Stimulated activated CD4-positive, alpha-beta T cell treated with anti-CD3 and anti-CD28 coated beads, Interleukin-2, amount 100 ng/mL, for 48 hours (primary cell): ENCODE data around the gene DCLK3.

Experiments used
- DNase-seq, 2 donors: peaks; one replicate each; pipeline ENCODE4 v3.0.0-alpha.2; 2020

Gene DCLK3

GRCh38 chr3:36705015-36705414 is 59.3 kb downstream of the DCLK3 start:
- no peak for DNase-seq

- no peak for DNase-seq
Observed at GRCh38 chr3:36704280-36704679, 60.1 kb downstream of the DCLK3 start.

GRCh38 chr3:36701249-36701572 is 63.1 kb downstream of the DCLK3 start:
- no peak for DNase-seq

GRCh38 chr3:36700537-36701248 is 63.7 kb downstream of the DCLK3 start:
- DNase-seq, result peak; percentile 22 to 26

GRCh38 chr3:36698314-36698713 is 66.0 kb downstream of the DCLK3 start:
- DNase-seq, result no peak

- DNase-seq, result no peak
Observed at GRCh38 chr3:36697229-36698001, 66.9 kb downstream of the DCLK3 start.

- no peak for DNase-seq
Observed at GRCh38 chr3:36696799-36697198, 67.6 kb downstream of the DCLK3 start.

GRCh38 chr3:36695769-36696137 is 68.6 kb downstream of the DCLK3 start:
- DNase-seq, result no peak

- no peak for DNase-seq
Observed at GRCh38 chr3:36695113-36695768, 69.1 kb downstream of the DCLK3 start.

GRCh38 chr3:36693670-36694069 is 70.7 kb downstream of the DCLK3 start:
- DNase-seq, result no peak

GRCh38 chr3:36689560-36689959 is 74.8 kb downstream of the DCLK3 start:
- DNase-seq, result no peak

- DNase-seq, result no peak
Observed at GRCh38 chr3:36688815-36689214, 75.5 kb downstream of the DCLK3 start.

- DNase-seq, result no peak
Observed at GRCh38 chr3:36686516-36686915, 77.8 kb downstream of the DCLK3 start.

- DNase-seq, result no peak
Observed at GRCh38 chr3:36681867-36682266, 82.5 kb downstream of the DCLK3 start.

- no peak for DNase-seq
Observed at GRCh38 chr3:36680952-36681351, 83.4 kb downstream of the DCLK3 start.

GRCh38 chr3:36679384-36680200 is 84.8 kb downstream of the DCLK3 start:
- DNase-seq, result no peak

GRCh38 chr3:36678216-36679013 is 85.9 kb downstream of the DCLK3 start:
- no peak for DNase-seq

- no peak for DNase-seq
Observed at GRCh38 chr3:36677331-36678007, 86.9 kb downstream of the DCLK3 start.

- no peak for DNase-seq
Observed at GRCh38 chr3:36674816-36675215, 89.5 kb downstream of the DCLK3 start.

GRCh38 chr3:36669764-36670163 is 94.6 kb downstream of the DCLK3 start:
- DNase-seq, result no peak

GRCh38 chr3:36666166-36666565 is 98.2 kb downstream of the DCLK3 start:
- DNase-seq, result no peak
